HepG2 (cell line): ENCODE measurements around the gene P3R3URF. TPM values are rescaled to one million over a fixed set of nuclear protein-coding genes. Genes with fewer than 3 reads are reported as not detected.

Source experiments
- ADNP ChIP-seq: sonication (generic); formaldehyde crosslinking; IDR thresholded peaks from 2 replicates; pipeline ENCODE4 v1.4.0; 2020; ENCODE audit warnings: missing genetic modification reagents
- DMAP1 ChIP-seq: IDR thresholded peaks from 2 replicates; pipeline ENCODE4 v1.6.1; 2016
- ERF ChIP-seq: IDR thresholded peaks from 2 replicates; pipeline ENCODE4 v1.6.1; 2018; ENCODE audit warnings: missing biosample characterization, missing genetic modification reagents
- ETV5 ChIP-seq: IDR thresholded peaks from 2 replicates; pipeline ENCODE4 v1.6.1; 2018; ENCODE audit warnings: missing biosample characterization, missing genetic modification reagents, inconsistent platforms, borderline replicate concordance
- FOXP4 ChIP-seq: sonication (generic); formaldehyde crosslinking; IDR thresholded peaks from 2 replicates; pipeline ENCODE4 v1.4.0; 2020; ENCODE audit warnings: missing genetic modification reagents
- HDAC2 ChIP-seq: sonication (generic); formaldehyde crosslinking; IDR thresholded peaks from 2 replicates; pipeline ENCODE4 v1.4.0; 2020; ENCODE audit warnings: missing genetic modification reagents
- HES4 ChIP-seq: sonication (generic); formaldehyde crosslinking; IDR thresholded peaks from 2 replicates; pipeline ENCODE4 v1.9.0; 2021; ENCODE audit warnings: mild to moderate bottlenecking, missing genetic modification reagents, borderline replicate concordance
- ISX ChIP-seq: sonication (generic); formaldehyde crosslinking; conservative IDR thresholded peaks from 2 replicates; pipeline ENCODE4 v1.5.0; 2020; ENCODE audit warnings: missing genetic modification reagents
- KMT2B ChIP-seq: IDR thresholded peaks from 2 replicates; pipeline ENCODE4 v1.6.1; 2016; ENCODE audit warnings: missing genetic modification reagents, missing compliant biosample characterization
- MIER2 ChIP-seq: IDR thresholded peaks from 2 replicates; pipeline ENCODE4 v1.6.1; 2016; ENCODE audit warnings: missing biosample characterization, missing genetic modification reagents
- NCOR1 ChIP-seq: fragments of 200-600 bp; sonication (generic); IDR thresholded peaks from 2 replicates; pipeline ENCODE4 v1.7.0; 2017; ENCODE audit warnings: antibody characterized with exemption, low read length, borderline replicate concordance
- NFIC ChIP-seq: IDR thresholded peaks from 2 replicates; pipeline ENCODE4 v1.6.1; 2012; ENCODE audit warnings: mild to moderate bottlenecking, low read length, inconsistent platforms
- PITX1 ChIP-seq: sonication (generic); formaldehyde crosslinking; IDR thresholded peaks from 2 replicates; pipeline ENCODE4 v1.5.1; 2020; ENCODE audit warnings: mild to moderate bottlenecking, missing genetic modification reagents
- POGK ChIP-seq: sonication (generic); formaldehyde crosslinking; conservative IDR thresholded peaks from 2 replicates; pipeline ENCODE4 v1.8.0; 2022; ENCODE audit warnings: mild to moderate bottlenecking, moderate library complexity, missing genetic modification reagents
- POLR2A ChIP-seq, 2 experiments: IDR thresholded peaks; 2 replicates each; pipeline ENCODE4 v1.6.1; 2011; ENCODE audit warnings: low read depth in 2 of 2, low read length in 2 of 2, mild to moderate bottlenecking in 1 of 2, moderate library complexity in 1 of 2; ENCODE audit not compliant: insufficient read depth in 1 of 2
- SAP130 ChIP-seq: IDR thresholded peaks from 2 replicates; pipeline ENCODE4 v1.6.1; 2016; ENCODE audit warnings: low read depth
- SETDB1 ChIP-seq: sonication (generic); formaldehyde crosslinking; IDR thresholded peaks from 2 replicates; pipeline ENCODE4 v1.5.1; 2020; ENCODE audit warnings: missing genetic modification reagents, mild to moderate bottlenecking, borderline replicate concordance
- SIN3B ChIP-seq: fragments of 150-350 bp; IDR thresholded peaks from 2 replicates; pipeline ENCODE4 v1.6.1; 2014; ENCODE audit warnings: low read length
- TP53 ChIP-seq: sonication (generic); formaldehyde crosslinking; conservative IDR thresholded peaks from 2 replicates; pipeline ENCODE4 v1.4.0; 2020; ENCODE audit warnings: missing genetic modification reagents
- YEATS4 ChIP-seq: sonication (generic); formaldehyde crosslinking; IDR thresholded peaks from 2 replicates; pipeline ENCODE4 v1.4.0; 2020; ENCODE audit warnings: missing genetic modification reagents, borderline replicate concordance
- ZBTB21 ChIP-seq: sonication (generic); formaldehyde crosslinking; IDR thresholded peaks from 2 replicates; pipeline ENCODE4 v1.4.0; 2020; ENCODE audit warnings: missing genetic modification reagents
- ZNF230 ChIP-seq: sonication (generic); formaldehyde crosslinking; IDR thresholded peaks from 2 replicates; pipeline ENCODE4 v1.4.0; 2020; ENCODE audit warnings: mild to moderate bottlenecking, missing genetic modification reagents
- ZNF232 ChIP-seq: sonication (generic); formaldehyde crosslinking; IDR thresholded peaks from 2 replicates; pipeline ENCODE4 v1.4.0; 2020; ENCODE audit warnings: missing genetic modification reagents, borderline replicate concordance
- ZNF251 ChIP-seq: sonication (generic); formaldehyde crosslinking; IDR thresholded peaks from 2 replicates; pipeline ENCODE4 v1.9.0; 2021; ENCODE audit warnings: mild to moderate bottlenecking, missing genetic modification reagents
- ZNF383 ChIP-seq: sonication (generic); formaldehyde crosslinking; IDR thresholded peaks from 2 replicates; pipeline ENCODE4 v1.4.0; 2020; ENCODE audit warnings: missing genetic modification reagents, mild to moderate bottlenecking, borderline replicate concordance
- ZNF562 ChIP-seq: sonication (generic); formaldehyde crosslinking; IDR thresholded peaks from 2 replicates; pipeline ENCODE4 v1.8.0; 2022; ENCODE audit warnings: missing genetic modification reagents, borderline replicate concordance
- ZNF563 ChIP-seq: sonication (generic); formaldehyde crosslinking; IDR thresholded peaks from 2 replicates; pipeline ENCODE4 v1.8.0; 2022; ENCODE audit warnings: mild to moderate bottlenecking, moderate library complexity, missing genetic modification reagents
- ZNF567 ChIP-seq: sonication (generic); formaldehyde crosslinking; IDR thresholded peaks from 2 replicates; pipeline ENCODE4 v1.8.1; 2023; ENCODE audit warnings: mild to moderate bottlenecking, missing genetic modification reagents, borderline replicate concordance
- polyA plus RNA-seq, 8 experiments: library from polyadenylated mRNA; depleted of rRNA in 3 of 8; stranded (reverse) in 7 of 8; unstranded in 1 of 8; fragments of >200 nt; fragmentation: Illumina TruSeq in 4 of 8; extraction: Trizol in 4 of 8; gene quantifications; 2 replicates each; pipeline versions ENCODE4 v1.2.1 to v1.2.3, GENCODE V29; 2011 to 2016; ENCODE audit warnings: low read depth in 4 of 8, missing spikeins in 1 of 8, mixed read lengths in 1 of 8; ENCODE audit not compliant: insufficient read depth in 1 of 8
- total RNA-seq, 5 experiments: library from RNA; depleted of rRNA; stranded (reverse); fragments of >200 nt; fragmentation: Illumina TruSeq; extraction: Trizol; gene quantifications; 2 replicates each; pipeline ENCODE4 v1.2.3, GENCODE V29; 2016; ENCODE audit warnings: low read depth in 1 of 5

Gene P3R3URF
- total and polyA plus RNA-seq, 2 of the 13 experiments (the other 11 are each of a cell fraction or from before 2014, with no cell fraction given), result not detected

- TF ChIP-seq YEATS4 (CRISPR knock-in tag), result peak; percentile 73
- no peak for TF ChIP-seq FOXP4 (CRISPR knock-in tag)
- TF ChIP-seq ERF (CRISPR knock-in tag), result peak; percentile 26; the same call in 1 of the 2 replicates
- TF ChIP-seq SIN3B, result no peak
- TF ChIP-seq HDAC2 (CRISPR knock-in tag), result no peak
- TF ChIP-seq MIER2 (CRISPR knock-in tag), result no peak
- TF ChIP-seq SAP130, result peak; percentile 56
- TF ChIP-seq ISX (CRISPR knock-in tag), result no peak
- peak; percentile 77; the same call in 1 of the 2 replicates for TF ChIP-seq ETV5 (CRISPR knock-in tag)
- TF ChIP-seq PITX1 (CRISPR knock-in tag), result peak; percentile 51; the same call in 1 of the 2 replicates
- no peak for TF ChIP-seq ZNF563 (CRISPR knock-in tag)
- TF ChIP-seq TP53 (CRISPR knock-in tag), result peak; percentile 80; the same call in 1 of the 2 replicates
- TF ChIP-seq ZNF232 (CRISPR knock-in tag), result 0 out of 2 replicates have a peak, but pooled peaks have one; percentile 31
- TF ChIP-seq ZBTB21 (CRISPR knock-in tag), result no peak
- TF ChIP-seq POGK, result 0 out of 2 replicates have a peak, but pooled peaks have one; percentile 25
- TF ChIP-seq SETDB1 (CRISPR knock-in tag), result no peak
- TF ChIP-seq ZNF562 (CRISPR knock-in tag), result no peak
- TF ChIP-seq POLR2A (IDR thresholded peaks at IDR 0.05; ENCODE audit: insufficient read depth in 1 of 2, low read depth in 2 of 2, low read length in 2 of 2), result peak; percentile 29 to 32; a peak in 1 of 4 replicates
- TF ChIP-seq HES4 (CRISPR knock-in tag), result no peak
- 0 out of 2 replicates have a peak, but pooled peaks have one; percentile 40 for TF ChIP-seq ZNF567 (CRISPR knock-in tag)
- TF ChIP-seq DMAP1, result peak; percentile 30; the same call in 1 of the 2 replicates
- TF ChIP-seq ZNF383 (CRISPR knock-in tag), result no peak
- TF ChIP-seq NCOR1, result peak; percentile 39; the same call in 1 of the 2 replicates
- TF ChIP-seq ADNP, result 0 out of 2 replicates have a peak, but pooled peaks have one; percentile 24
- TF ChIP-seq ZNF230 (CRISPR knock-in tag), result 0 out of 2 replicates have a peak, but pooled peaks have one; percentile 49
- no peak for TF ChIP-seq ZNF251 (CRISPR knock-in tag)
- no peak for TF ChIP-seq KMT2B (CRISPR knock-in tag)
- TF ChIP-seq NFIC, result 0 out of 2 replicates have a peak, but pooled peaks have one; percentile 13
Measured at GRCh38 chr1:46183079-46183847, 7.0 kb upstream of the P3R3URF start (continued).
